Measurements from ENCODE around the gene EDEM3.
"Not testable (repeated sequence)": the region's sequence is repeated elsewhere in the genome, so short reads cannot be mapped to it uniquely, and the experiment has no call there.

GRCh38 chr1:184763520-184763919, 8.9 kb upstream of the EDEM3 start:
- TF ChIP-seq CTCF (conservative IDR thresholded peaks at IDR 0.05 in 1 of 2, IDR thresholded peaks at IDR 0.05 in 1 of 2; ENCODE audit: low read depth in 1 of 2, low read length in 2 of 2); EZH2 (IDR thresholded peaks at IDR 0.05; ENCODE audit: low read length, missing control alignments): not testable (repeated sequence)

Measured in fibroblast of lung (primary cell).